Mesenchymal stem cell (in vitro differentiated cells and primary cell): Measurements from ENCODE around the gene MAPKAPK2.
A peak's percentile ranks its signal among the peaks of the same experiment; 100 is the strongest.

Experiments used
- DNase-seq: peaks from one replicate; pipeline ENCODE4 v3.0.0-alpha.2; 2013
- H2AFZ ChIP-seq: one replicate; pipeline ENCODE4 v1.6.1; 2013; ENCODE audit warnings: low read depth, mild to moderate bottlenecking, control low read depth, inconsistent platforms, low read length, moderate library complexity
- H2AK5ac ChIP-seq: 2 replicates; pipeline ENCODE4 v1.6.1; 2013; ENCODE audit warnings: low read length, moderate library complexity, mild to moderate bottlenecking, inconsistent platforms; ENCODE audit not compliant: severe bottlenecking
- H2BK120ac ChIP-seq: one replicate; pipeline ENCODE4 v1.6.1; 2013; ENCODE audit warnings: low read depth, mild to moderate bottlenecking, inconsistent platforms, low read length, moderate library complexity
- H2BK12ac ChIP-seq, 2 experiments: one replicate each; pipeline ENCODE4 v1.6.1; 2013; ENCODE audit warnings: inconsistent platforms in 2 of 2, low read length in 2 of 2, mild to moderate bottlenecking in 2 of 2, moderate library complexity in 2 of 2, control low read depth in 1 of 2
- H2BK15ac ChIP-seq: one replicate; pipeline ENCODE4 v1.6.1; 2013; ENCODE audit warnings: mild to moderate bottlenecking, low read depth, inconsistent platforms; ENCODE audit not compliant: poor library complexity, severe bottlenecking
- H2BK5ac ChIP-seq: 2 replicates; pipeline ENCODE4 v1.6.1; 2013; ENCODE audit warnings: low read depth, mild to moderate bottlenecking, low read length, control low read depth, inconsistent platforms; ENCODE audit not compliant: poor library complexity, severe bottlenecking
- H3K14ac ChIP-seq, 2 experiments: one replicate each; pipeline ENCODE4 v1.6.1; 2013; ENCODE audit warnings: inconsistent platforms in 2 of 2, low read length in 2 of 2, control low read depth in 1 of 2, mild to moderate bottlenecking in 1 of 2, moderate library complexity in 1 of 2
- H3K18ac ChIP-seq, 2 experiments: one replicate each; pipeline ENCODE4 v1.6.1; 2013; ENCODE audit warnings: inconsistent platforms in 2 of 2, low read length in 2 of 2, control low read depth in 1 of 2, low read depth in 1 of 2, mild to moderate bottlenecking in 1 of 2
- H3K23ac ChIP-seq, 2 experiments: one replicate each; pipeline ENCODE4 v1.6.1; 2013; ENCODE audit warnings: inconsistent platforms in 2 of 2, low read length in 2 of 2, mild to moderate bottlenecking in 2 of 2, moderate library complexity in 2 of 2, control low read depth in 1 of 2
- H3K27ac ChIP-seq: 2 replicates; pipeline ENCODE4 v1.5.1; 2013; ENCODE audit warnings: mild to moderate bottlenecking, moderate library complexity, low read length, control low read depth, inconsistent platforms; ENCODE audit not compliant: poor library complexity, severe bottlenecking
- H3K27me3 ChIP-seq, 2 experiments: 2 replicates each; pipeline versions ENCODE4 v1.6.1 to v1.7.0; 2013; ENCODE audit warnings: low read length in 2 of 2, mild to moderate bottlenecking in 2 of 2, moderate library complexity in 2 of 2, control low read depth in 1 of 2, inconsistent platforms in 1 of 2; ENCODE audit not compliant: control insufficient read depth in 1 of 2, insufficient read depth in 1 of 2
- H3K36me3 ChIP-seq, 2 experiments: 2 replicates each; pipeline versions ENCODE4 v1.6.1 to v1.7.0; 2013; ENCODE audit warnings: low read length in 2 of 2, control low read depth in 1 of 2, inconsistent platforms in 1 of 2, low read depth in 1 of 2, mild to moderate bottlenecking in 1 of 2; ENCODE audit not compliant: insufficient read depth in 2 of 2, control insufficient read depth in 1 of 2
- H3K4ac ChIP-seq, 2 experiments: one replicate each; pipeline ENCODE4 v1.6.1; 2013; ENCODE audit warnings: inconsistent platforms in 2 of 2, low read length in 2 of 2, mild to moderate bottlenecking in 2 of 2, moderate library complexity in 2 of 2, control low read depth in 1 of 2, low read depth in 1 of 2
- H3K4me1 ChIP-seq: 2 replicates; pipeline ENCODE4 v1.6.1; 2013; ENCODE audit warnings: low read depth, low read length, control low read depth; ENCODE audit not compliant: control insufficient read depth, insufficient read depth
- H3K4me2 ChIP-seq: 2 replicates; pipeline ENCODE4 v1.6.1; 2013; ENCODE audit warnings: low read length, mild to moderate bottlenecking, inconsistent platforms; ENCODE audit not compliant: poor library complexity, severe bottlenecking
- H3K4me3 ChIP-seq, 2 experiments: 2 replicates each; pipeline versions ENCODE4 v1.5.1 to v1.7.0; 2013; ENCODE audit warnings: low read length in 2 of 2, mild to moderate bottlenecking in 2 of 2, control low read depth in 1 of 2, low read depth in 1 of 2; ENCODE audit not compliant: insufficient read depth in 1 of 2
- H3K79me1 ChIP-seq: replicated peaks from 2 replicates; pipeline ENCODE4 v1.6.1; 2013; ENCODE audit warnings: mild to moderate bottlenecking, control low read depth, low read length, inconsistent platforms; ENCODE audit not compliant: poor library complexity, severe bottlenecking
- H3K9ac ChIP-seq: 2 replicates; pipeline ENCODE4 v1.7.0; 2013; ENCODE audit warnings: mild to moderate bottlenecking, low read length, moderate library complexity
- H3K9me3 ChIP-seq: 2 replicates; pipeline ENCODE4 v1.7.0; 2013; ENCODE audit warnings: mild to moderate bottlenecking, low read length; ENCODE audit not compliant: control insufficient read depth
- H4K8ac ChIP-seq: one replicate; pipeline ENCODE4 v1.6.1; 2013; ENCODE audit warnings: inconsistent platforms, mild to moderate bottlenecking, low read length, moderate library complexity
- H4K91ac ChIP-seq: one replicate; pipeline ENCODE4 v1.6.1; 2013; ENCODE audit warnings: mild to moderate bottlenecking, low read length, inconsistent platforms
- WGBS: methylation state at CpG from one replicate; pipeline ENCODE4 v1.1.7; 2013; ENCODE audit warnings: mixed read lengths; 5-methylcytosine and 5-hydroxymethylcytosine counted together

MAPKAPK2 gene

GRCh38 chr1:206668351-206668750 lies 16.4 kb upstream of the MAPKAPK2 start:
- DNase-seq = no peak
- no peak overlapping the region for H2BK5ac ChIP-seq

GRCh38 chr1:206668874-206669410 lies 15.8 kb upstream of the MAPKAPK2 start:
- H2BK120ac ChIP-seq = no peak overlapping the region
- DNase-seq = no peak
- no peak overlapping the region for H2BK5ac ChIP-seq
- H3K36me3 ChIP-seq = no peaks in the 10 kb centered on the region
- H4K8ac ChIP-seq = no peak overlapping the region
- no peak overlapping the region for H3K9ac ChIP-seq
- no peak overlapping the region for H2AK5ac ChIP-seq
- H3K27me3 ChIP-seq = peaks cover 2 to 12% of the 10 kb centered on the region in 2 experiments
- H2AFZ ChIP-seq = no peak overlapping the region
- no peak overlapping the region for H3K4ac ChIP-seq
- peaks cover 3% of the 10 kb centered on the region for H3K4me1 ChIP-seq
- H3K14ac ChIP-seq = no peak overlapping the region
- no peak overlapping the region for H3K4me2 ChIP-seq
- H3K27ac ChIP-seq = no peak overlapping the region
- no peaks in the 10 kb centered on the region for H3K9me3 ChIP-seq
- no peak overlapping the region for H4K91ac ChIP-seq
- H2BK12ac ChIP-seq = no peak overlapping the region
- no peak overlapping the region for H3K23ac ChIP-seq
- no peaks in the 10 kb centered on the region for H3K79me1 ChIP-seq
- 74% methylated on average over 3 of the region's 6 CpGs for WGBS
- H2BK15ac ChIP-seq = no peak overlapping the region
- H3K18ac ChIP-seq = no peak overlapping the region
- H3K4me3 ChIP-seq = no peak overlapping the region

More at GRCh38 chr1:206668351-206668750, 16.4 kb upstream of the MAPKAPK2 start:
- no peak overlapping the region for H2AK5ac ChIP-seq
- 4% methylated on average over 2 of the region's 2 CpGs for WGBS
- H2AFZ ChIP-seq = no peak overlapping the region
- no peak overlapping the region for H3K4me3 ChIP-seq
- no peak overlapping the region for H3K18ac ChIP-seq
- no peak overlapping the region for H3K4ac ChIP-seq
- H2BK12ac ChIP-seq = no peak overlapping the region
- H4K8ac ChIP-seq = no peak overlapping the region
- no peaks in the 10 kb centered on the region for H3K9me3 ChIP-seq
- no peaks in the 10 kb centered on the region for H3K36me3 ChIP-seq
- no peaks in the 10 kb centered on the region for H3K79me1 ChIP-seq
- H3K27ac ChIP-seq = no peak overlapping the region
- no peak overlapping the region for H4K91ac ChIP-seq
- H3K4me2 ChIP-seq = no peak overlapping the region
- H2BK120ac ChIP-seq = no peak overlapping the region
- peaks cover 6% of the 10 kb centered on the region for H3K4me1 ChIP-seq
- no peak overlapping the region for H3K14ac ChIP-seq
- H2BK15ac ChIP-seq = no peak overlapping the region
- no peak overlapping the region for H3K23ac ChIP-seq
- H3K9ac ChIP-seq = no peak overlapping the region
- H3K27me3 ChIP-seq = peaks cover 8 to 18% of the 10 kb centered on the region in 2 experiments

DNA sequence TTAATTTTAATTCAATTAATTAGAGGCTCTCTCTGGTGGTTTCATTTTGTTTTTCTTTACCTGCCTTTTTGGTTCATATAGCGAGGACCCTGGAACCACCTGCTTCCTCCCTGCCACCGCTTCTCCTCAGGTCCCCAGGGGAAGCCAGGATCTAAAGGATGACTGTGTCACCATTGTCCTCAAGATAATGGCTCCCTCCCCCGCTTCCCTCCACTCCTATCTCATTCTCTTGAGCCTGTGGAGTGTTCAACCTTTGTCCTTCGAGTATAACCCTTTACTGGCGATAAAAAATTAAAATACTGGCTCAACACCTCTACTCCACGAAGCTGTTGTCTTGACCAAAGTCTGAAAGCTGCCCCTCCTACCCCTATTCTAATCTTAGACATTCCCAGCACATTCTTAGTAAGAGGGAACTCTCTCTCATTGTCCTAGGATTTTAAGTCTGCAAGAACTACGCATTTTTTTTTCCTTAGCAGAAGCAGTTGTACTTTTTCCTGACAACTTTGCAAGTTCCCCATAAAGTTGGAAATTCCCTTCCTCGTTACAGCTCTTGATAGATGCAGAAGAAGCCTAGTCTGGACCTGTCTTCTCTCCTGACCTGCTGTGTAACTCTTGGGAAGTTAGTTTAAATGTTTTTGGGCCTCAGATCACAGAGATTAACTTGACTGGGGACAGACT lies 12.6 kb upstream of the MAPKAPK2 start:
- no peak overlapping the region for H3K4me3 ChIP-seq
- no peak overlapping the region for H2AFZ ChIP-seq
- H2AK5ac ChIP-seq = no peak overlapping the region
- H2BK12ac ChIP-seq = no peak overlapping the region
- no peak overlapping the region for H3K23ac ChIP-seq
- no peak overlapping the region for H3K9ac ChIP-seq
- H3K4me1 ChIP-seq = peaks cover 10% of the 10 kb centered on the region
- H4K8ac ChIP-seq = no peak overlapping the region
- WGBS = 64% methylated on average over 8 of the region's 8 CpGs
- H3K4me2 ChIP-seq = no peak overlapping the region
- H3K4ac ChIP-seq = no peak overlapping the region
- H2BK15ac ChIP-seq = no peak overlapping the region
- no peaks in the 10 kb centered on the region for H3K9me3 ChIP-seq
- no peak overlapping the region for H4K91ac ChIP-seq
- H3K27me3 ChIP-seq = no peaks in the 10 kb centered on the region
- no peak overlapping the region for H2BK5ac ChIP-seq
- no peaks in the 10 kb centered on the region for H3K79me1 ChIP-seq
- H2BK120ac ChIP-seq = no peak overlapping the region
- no peak overlapping the region for H3K14ac ChIP-seq
- H3K18ac ChIP-seq = no peak overlapping the region
- no peaks in the 10 kb centered on the region for H3K36me3 ChIP-seq
- DNase-seq = peak; percentile 28
- H3K27ac ChIP-seq = no peak overlapping the region

GRCh38 chr1:206672844-206673758 lies 11.6 kb upstream of the MAPKAPK2 start:
- peak overlapping the region in 1 of 2 experiments; percentile 26 for H3K14ac ChIP-seq
- no peak overlapping the region for H3K4ac ChIP-seq
- no peak overlapping the region for H3K23ac ChIP-seq
- H2AK5ac ChIP-seq = no peak overlapping the region
- no peaks in the 10 kb centered on the region for H3K79me1 ChIP-seq
- WGBS = 26% methylated on average over 2 of the region's 6 CpGs
- peak overlapping the region in 1 of 2 experiments; percentile 68 for H2BK12ac ChIP-seq
- H3K18ac ChIP-seq = peak overlapping the region in 1 of 2 experiments; percentile 28
- no peak overlapping the region for H3K27ac ChIP-seq
- no peak overlapping the region for H2BK120ac ChIP-seq
- H2BK15ac ChIP-seq = peak overlapping the region; percentile 35
- H4K91ac ChIP-seq = no peak overlapping the region
- H4K8ac ChIP-seq = no peak overlapping the region
- H3K4me3 ChIP-seq = no peak overlapping the region
- no peaks in the 10 kb centered on the region for H3K9me3 ChIP-seq
- no peaks in the 10 kb centered on the region for H3K27me3 ChIP-seq
- no peak overlapping the region for H3K9ac ChIP-seq
- H2BK5ac ChIP-seq = no peak overlapping the region
- no peak overlapping the region for H2AFZ ChIP-seq
- H3K4me2 ChIP-seq = no peak overlapping the region
- peaks cover 10% of the 10 kb centered on the region for H3K4me1 ChIP-seq
- peak; percentile 36 for DNase-seq
- H3K36me3 ChIP-seq = no peaks in the 10 kb centered on the region
